ENCODE data around the gene ZNF821. TPM values are rescaled to one million over a fixed set of nuclear protein-coding genes. Genes with fewer than 3 reads are reported as not detected.

The ZNF821 gene
- total RNA-seq, 2 donors from 2014 or later: 5.7 to 6.3 TPM

- H3K27ac ChIP-seq: peak within 1 kb of the TSS; percentile 91 to 99
- H3K4me1 ChIP-seq (ENCODE audit: control insufficient read depth in 1 of 2, low read depth in 2 of 2): peaks cover 39 to 41% of the 10 kb centered on the region in 2 donors
- no peaks in the 10 kb centered on the region for H3K36me3 ChIP-seq
- peak; percentile 92 for ATAC-seq (ENCODE audit: insufficient number of reproducible peaks, low FRiP score, low read depth)
- H3K9me3 ChIP-seq: no peaks in the 10 kb centered on the region
- TF ChIP-seq, protein P1, sequence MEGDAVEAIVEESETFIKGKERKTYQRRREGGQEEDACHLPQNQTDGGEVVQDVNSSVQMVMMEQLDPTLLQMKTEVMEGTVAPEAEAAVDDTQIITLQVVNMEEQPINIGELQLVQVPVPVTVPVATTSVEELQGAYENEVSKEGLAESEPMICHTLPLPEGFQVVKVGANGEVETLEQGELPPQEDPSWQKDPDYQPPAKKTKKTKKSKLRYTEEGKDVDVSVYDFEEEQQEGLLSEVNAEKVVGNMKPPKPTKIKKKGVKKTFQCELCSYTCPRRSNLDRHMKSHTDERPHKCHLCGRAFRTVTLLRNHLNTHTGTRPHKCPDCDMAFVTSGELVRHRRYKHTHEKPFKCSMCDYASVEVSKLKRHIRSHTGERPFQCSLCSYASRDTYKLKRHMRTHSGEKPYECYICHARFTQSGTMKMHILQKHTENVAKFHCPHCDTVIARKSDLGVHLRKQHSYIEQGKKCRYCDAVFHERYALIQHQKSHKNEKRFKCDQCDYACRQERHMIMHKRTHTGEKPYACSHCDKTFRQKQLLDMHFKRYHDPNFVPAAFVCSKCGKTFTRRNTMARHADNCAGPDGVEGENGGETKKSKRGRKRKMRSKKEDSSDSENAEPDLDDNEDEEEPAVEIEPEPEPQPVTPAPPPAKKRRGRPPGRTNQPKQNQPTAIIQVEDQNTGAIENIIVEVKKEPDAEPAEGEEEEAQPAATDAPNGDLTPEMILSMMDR (IDR thresholded peaks at IDR 0.05): peak; percentile 8
- no peaks in the 10 kb centered on the region for H3K27me3 ChIP-seq (replicated peaks; ENCODE audit: insufficient read depth)
- peak; percentile 95 for DNase-seq (ENCODE audit: low spot score)
- peak within 1 kb of the TSS; percentile 83 for H3K4me3 ChIP-seq
Observed at GRCh38 chr16:71894921-71895678, 11.1 kb upstream of the ZNF821 start, which contains the start of gene IST1. TSS of gene IST1 (plus strand) at chr16:71895531. CDS start at chr16:71915641, 20,110 bp downstream.

DNA sequence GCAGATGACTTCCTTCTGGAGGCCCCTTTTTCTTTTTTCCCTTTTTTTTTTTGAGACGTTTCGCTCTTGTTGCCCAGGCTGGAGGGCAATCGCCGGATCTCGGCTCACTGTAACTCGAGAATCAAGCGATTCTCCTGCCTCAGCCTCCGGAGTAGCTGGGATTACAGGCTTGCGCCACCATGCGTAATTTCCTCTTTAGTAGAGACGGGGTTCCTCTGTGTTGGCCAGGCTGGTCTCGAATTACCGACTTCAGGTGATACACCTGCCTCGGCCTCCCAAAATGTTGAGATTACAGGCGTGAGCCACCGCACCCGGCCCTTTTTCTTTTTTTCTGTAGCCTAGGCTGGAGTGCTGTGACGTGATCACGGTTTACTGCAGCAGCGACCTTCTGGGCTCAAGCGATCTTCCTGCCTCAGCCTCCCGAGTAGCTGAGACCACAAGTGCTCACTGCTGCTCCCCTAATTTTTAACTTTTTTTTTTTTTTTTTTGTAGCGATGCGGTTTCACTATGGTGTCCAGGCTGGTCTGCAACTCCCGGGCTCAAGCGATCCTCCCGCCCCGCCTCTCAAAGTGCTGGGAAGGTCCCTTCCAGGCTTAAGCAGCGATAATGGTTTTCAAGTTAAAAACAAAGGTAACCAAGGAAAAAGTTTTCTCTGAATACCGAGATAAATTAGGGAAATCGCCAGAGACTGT lies 10.4 kb upstream of the ZNF821 start:
- Histone ChIP-seq H3K9me3 (no peaks in the 10 kb centered on the region), H3K27ac (peak overlapping the region; percentile 91 to 99), H3K4me1 (ENCODE audit: control insufficient read depth in 1 of 2, low read depth in 2 of 2) (peaks cover 32 to 34% of the 10 kb centered on the region in 2 donors), H3K27me3 (replicated peaks; ENCODE audit: insufficient read depth) (no peaks in the 10 kb centered on the region), H3K36me3 (no peaks in the 10 kb centered on the region), H3K4me3 (peak overlapping the region; percentile 83)
- DNase-seq (ENCODE audit: low spot score) (no peak), ATAC-seq (ENCODE audit: insufficient number of reproducible peaks, low FRiP score, low read depth) (no peak)
- TF ChIP-seq, protein P1 (IDR thresholded peaks at IDR 0.05): no peak

DNA sequence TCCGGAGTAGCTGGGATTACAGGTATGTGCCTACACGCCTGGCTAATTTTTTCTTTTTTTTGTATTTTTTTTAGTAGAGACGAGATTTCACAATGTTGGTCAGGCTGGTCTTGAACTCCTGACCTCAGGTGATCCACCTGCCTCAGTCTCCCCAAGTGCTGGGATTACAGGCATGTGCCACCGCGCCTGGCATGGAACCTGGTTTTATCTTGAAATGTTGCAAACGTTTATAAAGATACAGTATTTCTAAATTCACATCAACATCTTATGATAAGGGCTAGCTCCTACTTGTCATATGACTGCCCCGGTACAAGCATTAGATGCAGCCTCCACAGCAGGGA lies 9.9 kb upstream of the ZNF821 start:
- TF ChIP-seq, protein P1 (IDR thresholded peaks at IDR 0.05): no peak
- Histone ChIP-seq H3K36me3 (no peaks in the 10 kb centered on the region), H3K27ac (peak overlapping the region; percentile 91 to 99), H3K4me1 (ENCODE audit: control insufficient read depth in 1 of 2, low read depth in 2 of 2) (peaks cover 27 to 29% of the 10 kb centered on the region in 2 donors), H3K4me3 (peak overlapping the region; percentile 83), H3K9me3 (no peaks in the 10 kb centered on the region), H3K27me3 (replicated peaks; ENCODE audit: insufficient read depth) (no peaks in the 10 kb centered on the region)
- DNase-seq (ENCODE audit: low spot score) (no peak), ATAC-seq (ENCODE audit: insufficient number of reproducible peaks, low FRiP score, low read depth) (no peak)

DNA sequence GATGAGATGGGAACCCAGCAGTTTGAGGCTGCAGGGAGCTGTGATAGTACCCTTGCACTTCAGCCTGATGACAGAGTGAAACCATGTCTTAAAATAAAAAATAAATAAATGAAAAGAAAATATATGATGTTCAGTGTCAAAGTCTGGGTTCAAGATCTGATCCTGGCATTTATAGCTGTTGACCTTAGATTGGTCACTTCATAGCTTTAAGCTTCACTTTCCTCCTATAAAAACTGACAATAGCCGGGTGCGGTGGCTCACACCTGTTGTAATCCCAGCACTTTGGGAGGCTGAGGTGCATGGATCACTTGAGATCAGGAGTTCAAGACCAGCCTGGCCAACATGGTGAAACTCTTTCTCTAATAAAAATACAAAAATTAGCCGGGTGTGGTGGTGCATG lies 5.2 kb upstream of the ZNF821 start:
- Histone ChIP-seq H3K27ac (no peak overlapping the region), H3K4me3 (no peak overlapping the region), H3K9me3 (no peaks in the 10 kb centered on the region), H3K4me1 (ENCODE audit: control insufficient read depth in 1 of 2, low read depth in 2 of 2) (peaks cover 3 to 12% of the 10 kb centered on the region in 2 donors), H3K36me3 (no peaks in the 10 kb centered on the region), H3K27me3 (replicated peaks; ENCODE audit: insufficient read depth) (no peaks in the 10 kb centered on the region)
- no peak for ATAC-seq (ENCODE audit: insufficient number of reproducible peaks, low FRiP score, low read depth)
- no peak for DNase-seq (ENCODE audit: low spot score)
- TF ChIP-seq, protein P1 (IDR thresholded peaks at IDR 0.05): no peak

GRCh38 chr16:71885261-71885650 lies 1.3 kb upstream of the ZNF821 start:
- ATAC-seq (ENCODE audit: insufficient number of reproducible peaks, low FRiP score, low read depth): no peak
- Histone ChIP-seq H3K36me3 (no peaks in the 10 kb centered on the region), H3K27ac (no peak overlapping the region), H3K4me3 (no peak overlapping the region), H3K4me1 (ENCODE audit: control insufficient read depth in 1 of 2, low read depth in 2 of 2) (peaks cover 7 to 25% of the 10 kb centered on the region in 2 donors), H3K9me3 (no peaks in the 10 kb centered on the region), H3K27me3 (replicated peaks; ENCODE audit: insufficient read depth) (no peaks in the 10 kb centered on the region)
- TF ChIP-seq, protein P1 (IDR thresholded peaks at IDR 0.05): no peak
- DNase-seq (ENCODE audit: low spot score): no peak
